Ovary (tissue), 9 donors: ENCODE measurements around the gene OR2T10. TPM values are rescaled to one million over a fixed set of nuclear protein-coding genes. Genes with fewer than 3 reads are reported as not detected.
"Not testable (repeated sequence)": the region's sequence is repeated elsewhere in the genome, so short reads cannot be mapped to it uniquely, and the experiment has no call there.

Source experiments
- DNase-seq, 5 donors: peaks; one replicate each; pipeline ENCODE4 v3.0.0-alpha.2; 2019 to 2020
- H3K27ac ChIP-seq, 2 donors: fragments of 200-600 bp; one replicate each; pipeline versions ENCODE4 v1.5.1 to v1.8.0; 2019 to 2022
- H3K27me3 ChIP-seq: fragments of 200-600 bp; one replicate; pipeline ENCODE4 v1.8.0; 2022
- H3K36me3 ChIP-seq: fragments of 200-600 bp; sonication (generic); one replicate; pipeline ENCODE4 v1.5.1; 2019
- H3K4me1 ChIP-seq: one replicate; pipeline ENCODE4 v1.8.1; 2013; ENCODE audit warnings: mild to moderate bottlenecking, moderate library complexity; ENCODE audit not compliant: insufficient read depth
- H3K4me3 ChIP-seq: fragments of 200-600 bp; sonication (generic); one replicate; pipeline ENCODE4 v1.5.1; 2017
- H3K9me3 ChIP-seq, 2 donors: fragments of 200-600 bp in 1 of 2; sonication (generic) in 1 of 2; one replicate each; pipeline versions ENCODE4 v1.5.1 to v1.8.1; 2013 to 2019; ENCODE audit warnings: mild to moderate bottlenecking in 1 of 2, moderate library complexity in 1 of 2
- CTCF ChIP-seq, 3 donors: fragments of 450-650 bp in 2 of 3; fragments of 200-600 bp in 1 of 3; IDR thresholded peaks; one replicate each; pipeline versions ENCODE4 v1.5.1 to v1.8.0; 2016 to 2022; ENCODE audit warnings: antibody characterized with exemption in 3 of 3, mild to moderate bottlenecking in 1 of 3
- EP300 ChIP-seq: sonication (generic); formaldehyde crosslinking; IDR thresholded peaks from one replicate; pipeline ENCODE4 v1.6.1; 2017; ENCODE audit warnings: antibody characterized with exemption
- POLR2A ChIP-seq: fragments of 450-650 bp; IDR thresholded peaks from one replicate; pipeline ENCODE4 v1.6.1; 2017; ENCODE audit warnings: antibody characterized with exemption, mild to moderate bottlenecking, moderate library complexity
- WGBS, 3 donors: extraction: QIAGEN DNeasy Blood & Tissue Kit in 1 of 3; methylation state at CpG; one replicate each; pipeline versions ENCODE4 v1.1.5 to v1.1.7; 2013 to 2017; 5-methylcytosine and 5-hydroxymethylcytosine counted together
- intact Hi-C, 4 donors: fragments of 100-400 bp; cut with DNase I; formaldehyde crosslinking; loops; one replicate each; pipeline versions ENCODE4 v1.11.0 to v1.15.1; 2022 to 2023
- polyA plus RNA-seq, 2 donors: library from polyadenylated mRNA; stranded (reverse); fragments of 200-250 nt in 1 of 2; fragments of 350-450 nt in 1 of 2; fragmentation: Illumina TruSeq in 1 of 2; extraction: RNeasy Lipid Tissue Mini Kit (QIAGEN cat#74804) in 1 of 2; gene quantifications; one replicate each; pipeline ENCODE4 v1.2.3, GENCODE V29; 2013 to 2014
- total RNA-seq, 7 donors: library from RNA; depleted of rRNA in 2 of 7; stranded (reverse); fragments of >200 nt in 2 of 7; fragmentation: NEBNext Ultra II Directional in 3 of 7; extraction: Animal tissue kit (Norgen Biotek cat#: 25700) in 3 of 7; gene quantifications; one replicate each; pipeline versions ENCODE4 v1.1.0 to v1.2.4, GENCODE V29; 2016 to 2023
- donor health status: DM: no; HTN: no; CAD: no; lungs with moderate emphysema.
- donor health status: DM: no; HTN: no; CAD: no.
- donor health status: Bipolar disorder and iron deficiency.
- donor health status: DM: yes; HTN: yes; CAD: no.
- donor health status: DM: no; HTN: no; CAD: no.
- donor health status: DM: yes; HTN: yes; CAD: no.

OR2T10 gene
- total and polyA plus RNA-seq, 9 donors = 2.1 TPM; not detected in 8

- no peak for DNase-seq
- Histone ChIP-seq H3K9me3 (no peaks in the 10 kb centered on the region), H3K4me3 (no peak overlapping the region), H3K36me3 (no peaks in the 10 kb centered on the region), H3K27ac (no peak overlapping the region), H3K4me1 (no peaks in the 10 kb centered on the region), H3K27me3 (no peaks in the 10 kb centered on the region)
- TF ChIP-seq CTCF (IDR thresholded peaks at IDR 0.05) = no peak
- TF ChIP-seq POLR2A = no peak
- no peak for TF ChIP-seq EP300
- intact Hi-C loops = no loop called here
- WGBS, 3 donors = 79 to 81% (median 81%) methylated on average over 3 of the region's 3 CpGs
These were observed 8.2 kb downstream of the OR2T10 start for GRCh38 chr1:248589334-248589733.

GRCh38 chr1:248585266-248585665 lies 12.2 kb downstream of the OR2T10 start:
- intact Hi-C loops = no loop called here
- no peaks in the 10 kb centered on the region for H3K9me3 ChIP-seq
- no peak for TF ChIP-seq POLR2A
- no peak for TF ChIP-seq CTCF (IDR thresholded peaks at IDR 0.05)
- TF ChIP-seq EP300 = no peak

GRCh38 chr1:248576260-248576980 lies 21.1 kb downstream of the OR2T10 start:
- Histone ChIP-seq H3K27me3 (no peaks in the 10 kb centered on the region), H3K36me3 (no peaks in the 10 kb centered on the region), H3K9me3 (no peaks in the 10 kb centered on the region), H3K4me1 (no peaks in the 10 kb centered on the region), H3K4me3 (no peak overlapping the region), H3K27ac (no peak overlapping the region)
- DNase-seq = no peak
- TF ChIP-seq POLR2A (no peak), EP300 (no peak), CTCF (IDR thresholded peaks at IDR 0.05) (no peak)
- 69 to 82% (median 73%) methylated on average over 9 of the region's 9 CpGs for WGBS, 3 donors
- intact Hi-C loops = no loop called here

More at GRCh38 chr1:248585266-248585665, 12.2 kb downstream of the OR2T10 start:
- WGBS, 3 donors = 73 to 84% (median 80%) methylated on average over 3 of the region's 3 CpGs
- Histone ChIP-seq H3K27me3 (no peaks in the 10 kb centered on the region), H3K36me3 (no peaks in the 10 kb centered on the region), H3K4me1 (no peaks in the 10 kb centered on the region), H3K27ac (no peak overlapping the region), H3K4me3 (no peak overlapping the region)
- DNase-seq = no peak

- DNase-seq, H3K9me3 ChIP-seq, intact Hi-C loops, H3K27ac ChIP-seq, H3K27me3 ChIP-seq, H3K4me1 ChIP-seq, H3K4me3 ChIP-seq, H3K36me3 ChIP-seq: not testable (repeated sequence)
- 77 to 93% (median 83%) methylated on average over 3 of the region's 3 CpGs for WGBS, 3 donors
These were observed 22.8 kb downstream of the OR2T10 start, which contains the start of gene OR2T34 for GRCh38 chr1:248574657-248575056. Gene OR2T34 (minus strand): TSS chr1:248574757. CDS start chr1:248574757, 0 bp downstream.

GRCh38 chr1:248573856-248574255 lies 23.6 kb downstream of the OR2T10 start:
- H3K36me3 ChIP-seq, DNase-seq, H3K27ac ChIP-seq, H3K4me3 ChIP-seq, intact Hi-C loops, H3K27me3 ChIP-seq, H3K4me1 ChIP-seq, H3K9me3 ChIP-seq: not testable (repeated sequence)
- 80 to 84% (median 84%) methylated on average over 5 to 6 of the region's 8 CpGs for WGBS, 3 donors

- intact Hi-C loops, DNase-seq, H3K9me3 ChIP-seq, H3K36me3 ChIP-seq, H3K4me1 ChIP-seq, H3K4me3 ChIP-seq, H3K27ac ChIP-seq, H3K27me3 ChIP-seq: not testable (repeated sequence)
- WGBS, 3 donors = no CpG with 5 or more reads among the region's 1 CpG
These were observed 25.5 kb downstream of the OR2T10 start for GRCh38 chr1:248572049-248572448.

GRCh38 chr1:248570811-248571210 lies 26.7 kb downstream of the OR2T10 start:
- H3K36me3 ChIP-seq, DNase-seq, H3K4me1 ChIP-seq, H3K27me3 ChIP-seq, H3K27ac ChIP-seq, H3K9me3 ChIP-seq, H3K4me3 ChIP-seq, intact Hi-C loops: not testable (repeated sequence)
- 77 to 82% (median 79%) methylated on average over 3 of the region's 3 CpGs for WGBS, 3 donors

GRCh38 chr1:248569049-248569448 lies 28.5 kb downstream of the OR2T10 start:
- H3K4me3 ChIP-seq, H3K27me3 ChIP-seq, DNase-seq, H3K4me1 ChIP-seq, H3K36me3 ChIP-seq, H3K9me3 ChIP-seq, intact Hi-C loops, H3K27ac ChIP-seq: not testable (repeated sequence)
- 21 to 44% (median 24%) methylated on average over 2 of the region's 2 CpGs for WGBS, 3 donors
